ENCODE results near the gene LPP. TPM values are rescaled to one million over a fixed set of nuclear protein-coding genes. Genes with fewer than 3 reads are reported as not detected.
A peak's percentile ranks its signal among the peaks of the same experiment; 100 is the strongest.
"Not testable (repeated sequence)": the region's sequence is repeated elsewhere in the genome, so short reads cannot be mapped to it uniquely, and the experiment has no call there.

The LPP gene
- total RNA-seq, 4 donors from 2014 or later = 207 to 592 (median 406) TPM

- no peaks in the 10 kb centered on the region for H3K27me3 ChIP-seq
- peak overlapping the region in 3 of 4 donors; percentile 18 to 63 (median 50) for H3K27ac ChIP-seq
- no peak overlapping the region for H3K4me3 ChIP-seq
- in situ Hi-C loops (cut with MboI; ENCODE audit: low pct_ligation_motif_present in 1 of 4, low pct_unique_long_range_greater_than_20kb in 1 of 4, low sequenced_read_pairs in 3 of 4) (no loop called here), intact Hi-C loops (cut with DNase I; ENCODE audit: low total_unique reads) (loop anchor here (5.0 kb wide), 1 partner anchor 1176 kb away; no protein-coding TSS in a partner anchor)
- peaks cover 0 to 43% (median 10%) of the 10 kb centered on the region in 4 donors for H3K4me1 ChIP-seq
- WGBS, 2 donors (ENCODE audit: low coverage in 1 of 2) = 56 to 93% methylated on average over 2 of the region's 2 CpGs
- no peak for DNase-seq
- TF ChIP-seq EP300 (IDR thresholded peaks at IDR 0.05; ENCODE audit: low read depth) (no peak), POLR2A (IDR thresholded peaks at IDR 0.05) (no peak)
- no peaks in the 10 kb centered on the region for H3K9me3 ChIP-seq
- H3K36me3 ChIP-seq = no peaks in the 10 kb centered on the region
Observed at GRCh38 chr3:188126276-188126675, 27.7 kb upstream of the LPP start.

- H3K4me1 ChIP-seq = peaks cover 0 to 43% (median 10%) of the 10 kb centered on the region in 4 donors
- 81 to 86% methylated on average over 6 to 8 of the region's 8 CpGs for WGBS, 2 donors (ENCODE audit: low coverage in 1 of 2)
- no peak for TF ChIP-seq POLR2AphosphoS5 (IDR thresholded peaks at IDR 0.05)
- no peak for TF ChIP-seq EP300 (IDR thresholded peaks at IDR 0.05; ENCODE audit: low read depth)
- no peak for TF ChIP-seq POLR2A (IDR thresholded peaks at IDR 0.05)
- TF ChIP-seq CTCF (IDR thresholded peaks at IDR 0.05) = no peak
- intact Hi-C loops (cut with DNase I; ENCODE audit: low total_unique reads) = loop anchor here (5.0 kb wide), 1 partner anchor 1175 kb away; no protein-coding TSS in a partner anchor
- in situ Hi-C loops (cut with MboI; ENCODE audit: low pct_ligation_motif_present in 1 of 4, low pct_unique_long_range_greater_than_20kb in 1 of 4, low sequenced_read_pairs in 3 of 4) = no loop called here
- no peak overlapping the region for H3K4me3 ChIP-seq
- no peaks in the 10 kb centered on the region for H3K9me3 ChIP-seq
- peak overlapping the region in 3 of 4 donors; percentile 18 to 63 (median 50) for H3K27ac ChIP-seq
- no peaks in the 10 kb centered on the region for H3K27me3 ChIP-seq
- no peak for DNase-seq
- no peaks in the 10 kb centered on the region for H3K36me3 ChIP-seq
Observed at GRCh38 chr3:188126934-188127333, 27.0 kb upstream of the LPP start.

- no peak for TF ChIP-seq CTCF (IDR thresholded peaks at IDR 0.05)
- no peak for DNase-seq
- H3K36me3 ChIP-seq = no peaks in the 10 kb centered on the region
- H3K4me3 ChIP-seq = no peak overlapping the region
- H3K27me3 ChIP-seq = no peaks in the 10 kb centered on the region
- 45 to 75% methylated on average over 1 of the region's 1 CpG for WGBS, 2 donors (ENCODE audit: low coverage in 1 of 2)
- peaks cover 0 to 29% (median 0%) of the 10 kb centered on the region in 4 donors for H3K4me1 ChIP-seq
- in situ Hi-C loops (cut with MboI; ENCODE audit: low pct_ligation_motif_present in 1 of 4, low pct_unique_long_range_greater_than_20kb in 1 of 4, low sequenced_read_pairs in 3 of 4) = no loop called here
- no peaks in the 10 kb centered on the region for H3K9me3 ChIP-seq
- intact Hi-C loops (cut with DNase I; ENCODE audit: low total_unique reads) = loop anchor here (5.0 kb wide), 1 partner anchor 1173 kb away; no protein-coding TSS in a partner anchor
- no peak overlapping the region for H3K27ac ChIP-seq
Observed at GRCh38 chr3:188128905-188129304, 25.1 kb upstream of the LPP start.

- H3K4me1 ChIP-seq = peaks cover 0 to 12% (median 0%) of the 10 kb centered on the region in 4 donors
- H3K9me3 ChIP-seq; in situ Hi-C loops (cut with MboI; ENCODE audit: low pct_ligation_motif_present in 1 of 4, low pct_unique_long_range_greater_than_20kb in 1 of 4, low sequenced_read_pairs in 3 of 4); H3K27ac ChIP-seq; DNase-seq; H3K4me3 ChIP-seq; H3K27me3 ChIP-seq; intact Hi-C loops (cut with DNase I; ENCODE audit: low total_unique reads); H3K36me3 ChIP-seq: not testable (repeated sequence)
- 88% methylated on average over 2 of the region's 2 CpGs; no CpG with 5 or more reads in 1 of the 2 donors for WGBS, 2 donors (ENCODE audit: low coverage in 1 of 2)
Observed at GRCh38 chr3:188131023-188131422, 22.9 kb upstream of the LPP start.

- Histone ChIP-seq H3K9me3 (no peaks in the 10 kb centered on the region), H3K27ac (no peak overlapping the region), H3K36me3 (no peaks in the 10 kb centered on the region), H3K27me3 (no peaks in the 10 kb centered on the region), H3K4me3 (no peak overlapping the region), H3K4me1 (peaks cover 0 to 9% (median 0%) of the 10 kb centered on the region in 4 donors)
- intact Hi-C loops (cut with DNase I; ENCODE audit: low total_unique reads) (no loop called here), in situ Hi-C loops (cut with MboI; ENCODE audit: low pct_ligation_motif_present in 1 of 4, low pct_unique_long_range_greater_than_20kb in 1 of 4, low sequenced_read_pairs in 3 of 4) (no loop called here)
- DNase-seq = no peak
- TF ChIP-seq POLR2AphosphoS5 (IDR thresholded peaks at IDR 0.05) = no peak
- TF ChIP-seq POLR2A (IDR thresholded peaks at IDR 0.05) = no peak
- TF ChIP-seq EP300 (IDR thresholded peaks at IDR 0.05; ENCODE audit: low read depth) = no peak
- TF ChIP-seq CTCF (IDR thresholded peaks at IDR 0.05) = no peak
- WGBS, 2 donors (ENCODE audit: low coverage in 1 of 2) = 82 to 100% methylated on average over 3 to 5 of the region's 5 CpGs
Observed at GRCh38 chr3:188133219-188133618, 20.7 kb upstream of the LPP start.
